Prostate gland (tissue), 2 donors: Measurements from ENCODE around the gene FCER1G.
A peak's percentile ranks its signal among the peaks of the same experiment; 100 is the strongest.

Experiments
- CTCF ChIP-seq, 4 experiments: fragments of 200-600 bp in 2 of 4; fragments of 450-650 bp in 2 of 4; sonication (generic) in 2 of 4; IDR thresholded peaks; 1 replicate in 3 of 4; 2 replicates in 1 of 4; pipeline ENCODE4 v1.5.1; 2016 to 2019; ENCODE audit warnings: antibody characterized with exemption in 4 of 4, mild to moderate bottlenecking in 2 of 4, moderate library complexity in 2 of 4
- POLR2A ChIP-seq: fragments of 450-650 bp; IDR thresholded peaks from one replicate; pipeline ENCODE4 v1.6.1; 2016; ENCODE audit warnings: antibody characterized with exemption, mild to moderate bottlenecking
- POLR2AphosphoS5 ChIP-seq: sonication (generic); formaldehyde crosslinking; IDR thresholded peaks from one replicate; pipeline ENCODE4 v1.6.1; 2017; ENCODE audit warnings: antibody characterized with exemption

- TF ChIP-seq CTCF (IDR thresholded peaks at IDR 0.05) (no peak), POLR2A (peak; percentile 67), POLR2AphosphoS5 (peak; percentile 57)
Observed at GRCh38 chr1:161258439-161259344, 43.6 kb downstream of the FCER1G start, which contains the start of gene PCP4L1.
